Measurements from ENCODE around the gene ANGPT4. TPM values are rescaled to one million over a fixed set of nuclear protein-coding genes. Genes with fewer than 3 reads are reported as not detected.

The ANGPT4 gene
- polyA plus RNA-seq, 1 experiment: not detected

GRCh38 chr20:921068-921467 is 4.9 kb upstream of the ANGPT4 start:
- ChIA-PET POLR2A (no interaction called here), CTCF (no interaction called here)
- TF ChIP-seq CTCF (IDR thresholded peaks at IDR 0.05; ENCODE audit: insufficient read depth, low read depth, low read length): no peak
- no peak for DNase-seq (ENCODE audit: low read depth)
- Histone ChIP-seq H3K27me3 (ENCODE audit: control insufficient read depth, insufficient read depth, low read length) (peaks cover 2% of the 10 kb centered on the region; the same call in 1 of the 2 replicates), H3K4me3 (ENCODE audit: low read depth, low read length) (no peak overlapping the region), H3K36me3 (ENCODE audit: control insufficient read depth, insufficient read depth, low read length) (no peaks in the 10 kb centered on the region)

GRCh38 chr20:920311-920710 is 4.2 kb upstream of the ANGPT4 start:
- no peak for TF ChIP-seq CTCF (IDR thresholded peaks at IDR 0.05; ENCODE audit: insufficient read depth, low read depth, low read length)
- no peaks in the 10 kb centered on the region for H3K36me3 ChIP-seq (ENCODE audit: control insufficient read depth, insufficient read depth, low read length)
- POLR2A ChIA-PET: no interaction called here
- peaks cover 2% of the 10 kb centered on the region; the same call in 1 of the 2 replicates for H3K27me3 ChIP-seq (ENCODE audit: control insufficient read depth, insufficient read depth, low read length)
- no peak overlapping the region for H3K4me3 ChIP-seq (ENCODE audit: low read depth, low read length)
- CTCF ChIA-PET: interaction anchor here (0.6 kb wide), 1 partner anchor 85 kb away, joined by 3 read pairs; no protein-coding TSS in a partner anchor
- no peak for DNase-seq (ENCODE audit: low read depth)

GRCh38 chr20:919491-919916 is 3.4 kb upstream of the ANGPT4 start:
- Histone ChIP-seq H3K27me3 (ENCODE audit: control insufficient read depth, insufficient read depth, low read length) (peaks cover 2% of the 10 kb centered on the region; the same call in 1 of the 2 replicates), H3K4me3 (ENCODE audit: low read depth, low read length) (no peak overlapping the region), H3K36me3 (ENCODE audit: control insufficient read depth, insufficient read depth, low read length) (no peaks in the 10 kb centered on the region)
- DNase-seq (ENCODE audit: low read depth): no peak
- no peak for TF ChIP-seq CTCF (IDR thresholded peaks at IDR 0.05; ENCODE audit: insufficient read depth, low read depth, low read length)
- POLR2A ChIA-PET: no interaction called here
- CTCF ChIA-PET: interaction anchor here (0.6 kb wide), 1 partner anchor 84 kb away, joined by 3 read pairs; no protein-coding TSS in a partner anchor

- Histone ChIP-seq H3K36me3 (ENCODE audit: control insufficient read depth, insufficient read depth, low read length) (no peaks in the 10 kb centered on the region), H3K27me3 (ENCODE audit: control insufficient read depth, insufficient read depth, low read length) (peaks cover 2% of the 10 kb centered on the region; the same call in 1 of the 2 replicates), H3K4me3 (ENCODE audit: low read depth, low read length) (no peak overlapping the region)
- ChIA-PET CTCF (interaction anchor here (1.3 to 2.0 kb wide), 2 partner anchors 38 to 40 kb away, joined by 6 read pairs; no protein-coding TSS in a partner anchor), POLR2A (no interaction called here)
- DNase-seq (ENCODE audit: low read depth): no peak
- no peak for TF ChIP-seq CTCF (IDR thresholded peaks at IDR 0.05; ENCODE audit: insufficient read depth, low read depth, low read length)
Observed at GRCh38 chr20:917416-917815, 1.3 kb upstream of the ANGPT4 start.

GRCh38 chr20:916825-917224 is 691 bp upstream of the ANGPT4 start:
- Histone ChIP-seq H3K36me3 (ENCODE audit: control insufficient read depth, insufficient read depth, low read length) (no peaks in the 10 kb centered on the region), H3K4me3 (ENCODE audit: low read depth, low read length) (no peak overlapping the region), H3K27me3 (ENCODE audit: control insufficient read depth, insufficient read depth, low read length) (peaks cover 2% of the 10 kb centered on the region; the same call in 1 of the 2 replicates)
- CTCF ChIA-PET: interaction anchor here (1.3 to 2.0 kb wide), 2 partner anchors 39 to 41 kb away, joined by 6 read pairs; no protein-coding TSS in a partner anchor
- no peak for DNase-seq (ENCODE audit: low read depth)
- POLR2A ChIA-PET: no interaction called here
- TF ChIP-seq CTCF (IDR thresholded peaks at IDR 0.05; ENCODE audit: insufficient read depth, low read depth, low read length): no peak
